GM12878 (cell line): ENCODE measurements around the gene RACK1. TPM values are rescaled to one million over a fixed set of nuclear protein-coding genes. Genes with fewer than 3 reads are reported as not detected.

Source experiments
- BACH1 ChIP-seq: fragments of 450-650 bp; IDR thresholded peaks from 2 replicates; pipeline ENCODE4 v1.6.1; 2017; ENCODE audit warnings: mild to moderate bottlenecking, borderline replicate concordance
- BRCA1 ChIP-seq: IDR thresholded peaks from 2 replicates; pipeline ENCODE4 v1.6.1; 2011; ENCODE audit warnings: low read depth, low read length, improper control_type of control experiment
- ESRRA ChIP-seq: IDR thresholded peaks from 2 replicates; pipeline ENCODE4 v1.6.1; 2012; ENCODE audit warnings: mild to moderate bottlenecking, low read length, improper control_type of control experiment
- HDGF ChIP-seq: fragments of 450-650 bp; IDR thresholded peaks from 2 replicates; pipeline ENCODE4 v1.6.1; 2016; ENCODE audit warnings: antibody characterized with exemption
- JUND ChIP-seq: IDR thresholded peaks from 2 replicates; pipeline ENCODE4 v1.6.1; 2012; ENCODE audit warnings: low read depth, mild to moderate bottlenecking, low read length, improper control_type of control experiment, moderate library complexity
- KDM1A ChIP-seq: fragments of 200-600 bp; sonication (generic); IDR thresholded peaks from 2 replicates; pipeline ENCODE4 v1.6.1; 2016; ENCODE audit warnings: borderline replicate concordance
- MLLT1 ChIP-seq: fragments of 450-650 bp; IDR thresholded peaks from 2 replicates; pipeline ENCODE4 v1.6.1; 2016; ENCODE audit warnings: mild to moderate bottlenecking
- NBN ChIP-seq: fragments of 450-650 bp; IDR thresholded peaks from 2 replicates; pipeline ENCODE4 v1.6.1; 2016
- SKIL ChIP-seq: fragments of 450-650 bp; IDR thresholded peaks from 2 replicates; pipeline ENCODE4 v1.6.1; 2017; ENCODE audit warnings: mild to moderate bottlenecking, low read depth, inconsistent platforms; ENCODE audit not compliant: poor library complexity, severe bottlenecking
- SMARCA5 ChIP-seq: fragments of 450-650 bp; IDR thresholded peaks from 2 replicates; pipeline ENCODE4 v1.6.1; 2017; ENCODE audit warnings: mild to moderate bottlenecking
- ZZZ3 ChIP-seq: IDR thresholded peaks from 2 replicates; pipeline ENCODE4 v1.6.1; 2011; ENCODE audit warnings: low read depth; ENCODE audit not compliant: control insufficient read depth, insufficient read length
- polyA plus RNA-seq, 11 experiments: library from polyadenylated mRNA; depleted of rRNA in 4 of 11; unstranded in 6 of 11; stranded (reverse) in 5 of 11; fragments of >200 nt; fragmentation: Nextera tagmentation in 4 of 11; fragmentation: Illumina TruSeq in 1 of 11; extraction: Ambion mirVana in 4 of 11; extraction: Trizol in 1 of 11; gene quantifications; 1 replicate in 1 of 11; 2 replicates in 10 of 11; pipeline versions ENCODE4 v1.2.1 to v1.2.3, GENCODE V29; 2011 to 2016; ENCODE audit warnings: inconsistent platforms in 2 of 11, missing spikeins in 2 of 11, low read depth in 1 of 11
- total RNA-seq, 4 experiments: library from RNA; depleted of rRNA in 3 of 4; stranded (reverse); fragments of >200 nt in 3 of 4; fragmentation: Illumina TruSeq in 1 of 4; extraction: Trizol in 1 of 4; gene quantifications; 2 replicates each; pipeline versions ENCODE4 v1.2.1 to v1.2.3, GENCODE V29; 2013 to 2021

The RACK1 gene
- total and polyA plus RNA-seq, 10 of the 15 experiments (the other 5 are each of a cell fraction or from before 2014, with no cell fraction given) = 1,365 to 6,584 (median 4,167) TPM

- peak; percentile 63; the same call in 1 of the 2 replicates for TF ChIP-seq MLLT1
- no peak for TF ChIP-seq JUND
- peak; percentile 79; the same call in 1 of the 2 replicates for TF ChIP-seq NBN
- TF ChIP-seq SMARCA5 = peak; percentile 87
- no peak for TF ChIP-seq KDM1A
- peak; percentile 32; the same call in 1 of the 2 replicates for TF ChIP-seq BACH1
- TF ChIP-seq HDGF = peak; percentile 71
- no peak for TF ChIP-seq BRCA1
- no peak for TF ChIP-seq ZZZ3
- no peak for TF ChIP-seq SKIL
- no peak for TF ChIP-seq ESRRA
- TF ChIP-seq, all 136 proteins: peak for 16
These were observed 19.8 kb downstream of the RACK1 start (continued) for GRCh38 chr5:181223729-181224389.
